ENCODE data around the gene ELFN1. TPM values are rescaled to one million over a fixed set of nuclear protein-coding genes. Genes with fewer than 3 reads are reported as not detected.

The ELFN1 gene
- total RNA-seq, 4 donors from 2014 or later = 0.42 to 3.7 (median 1.3) TPM

DNA sequence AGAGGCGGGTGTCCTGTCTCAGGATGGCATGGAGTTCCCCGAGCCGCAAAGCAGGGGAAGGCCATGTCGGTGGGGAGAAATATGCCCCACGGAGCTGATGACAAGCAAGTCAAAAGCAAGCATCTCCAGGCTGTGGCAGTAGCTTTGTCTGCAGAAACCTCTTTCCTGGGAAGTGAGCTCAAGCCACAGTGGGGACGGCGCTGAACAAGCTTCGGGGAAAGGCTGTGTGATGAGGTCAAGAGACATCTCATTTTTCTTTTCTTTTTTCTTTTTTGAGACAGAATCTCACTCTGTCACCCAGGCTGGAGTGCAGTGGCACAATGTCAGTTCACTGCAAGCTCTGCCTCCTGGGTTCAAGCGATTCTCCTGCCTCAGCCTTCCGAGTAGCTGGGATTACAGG is 62.6 kb downstream of the ELFN1 start:
- no peak overlapping the region for H3K27ac ChIP-seq
- TF ChIP-seq, protein P1, sequence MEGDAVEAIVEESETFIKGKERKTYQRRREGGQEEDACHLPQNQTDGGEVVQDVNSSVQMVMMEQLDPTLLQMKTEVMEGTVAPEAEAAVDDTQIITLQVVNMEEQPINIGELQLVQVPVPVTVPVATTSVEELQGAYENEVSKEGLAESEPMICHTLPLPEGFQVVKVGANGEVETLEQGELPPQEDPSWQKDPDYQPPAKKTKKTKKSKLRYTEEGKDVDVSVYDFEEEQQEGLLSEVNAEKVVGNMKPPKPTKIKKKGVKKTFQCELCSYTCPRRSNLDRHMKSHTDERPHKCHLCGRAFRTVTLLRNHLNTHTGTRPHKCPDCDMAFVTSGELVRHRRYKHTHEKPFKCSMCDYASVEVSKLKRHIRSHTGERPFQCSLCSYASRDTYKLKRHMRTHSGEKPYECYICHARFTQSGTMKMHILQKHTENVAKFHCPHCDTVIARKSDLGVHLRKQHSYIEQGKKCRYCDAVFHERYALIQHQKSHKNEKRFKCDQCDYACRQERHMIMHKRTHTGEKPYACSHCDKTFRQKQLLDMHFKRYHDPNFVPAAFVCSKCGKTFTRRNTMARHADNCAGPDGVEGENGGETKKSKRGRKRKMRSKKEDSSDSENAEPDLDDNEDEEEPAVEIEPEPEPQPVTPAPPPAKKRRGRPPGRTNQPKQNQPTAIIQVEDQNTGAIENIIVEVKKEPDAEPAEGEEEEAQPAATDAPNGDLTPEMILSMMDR (IDR thresholded peaks at IDR 0.05) = no peak
- no peak for TF ChIP-seq EP300 (IDR thresholded peaks at IDR 0.05)
- TF ChIP-seq POLR2A (IDR thresholded peaks at IDR 0.05) = no peak
- no peak for TF ChIP-seq POLR2AphosphoS5 (IDR thresholded peaks at IDR 0.05)
- peaks cover 0 to 34% (median 0%) of the 10 kb centered on the region in 3 donors for H3K9me3 ChIP-seq
- no peak overlapping the region for H3K4me3 ChIP-seq
- no peaks in the 10 kb centered on the region for H3K4me1 ChIP-seq
- H3K27me3 ChIP-seq = peaks cover 46% of the 10 kb centered on the region
- H3K36me3 ChIP-seq = no peaks in the 10 kb centered on the region
- 74 to 76% methylated on average over 7 to 8 of the region's 10 CpGs for WGBS, 2 donors (ENCODE audit: low coverage in 1 of 2)
- ATAC-seq = no peak

DNA sequence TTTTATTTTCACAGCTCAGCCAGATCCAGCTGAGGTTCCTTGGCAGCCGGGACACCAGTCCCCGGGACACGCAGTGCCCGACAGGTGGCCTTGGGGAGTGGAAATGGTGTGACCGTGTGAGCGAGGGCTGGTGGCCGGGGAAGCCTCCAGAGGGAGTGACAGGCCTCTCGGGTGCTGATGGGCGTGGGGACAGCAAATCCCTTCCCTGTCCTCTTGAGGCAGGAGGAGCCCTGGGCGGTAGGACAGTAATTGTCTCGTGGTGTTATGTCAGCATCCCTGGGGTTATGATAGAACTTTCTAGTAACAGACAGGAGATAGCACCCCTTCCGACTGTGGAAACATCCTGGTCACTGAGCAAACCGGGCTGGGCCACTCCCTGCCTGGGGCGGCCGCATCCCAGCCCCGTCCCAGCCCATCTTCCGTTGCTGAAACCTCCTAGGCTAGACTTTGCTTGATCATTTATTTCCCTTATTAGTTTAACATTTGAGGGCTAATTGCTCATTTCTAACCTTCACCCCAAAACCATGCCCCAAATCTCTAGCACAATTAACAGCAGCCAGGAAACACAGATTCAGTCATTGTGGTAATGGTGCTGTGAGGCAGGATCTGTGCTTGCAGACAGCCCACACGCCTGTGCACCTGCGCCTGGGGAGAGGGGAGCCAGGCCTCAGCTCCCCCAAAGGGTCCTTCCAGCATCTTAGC is 63.3 kb downstream of the ELFN1 start:
- Histone ChIP-seq H3K9me3 (peaks cover 0 to 32% (median 0%) of the 10 kb centered on the region in 3 donors), H3K27ac (no peak overlapping the region), H3K4me3 (no peak overlapping the region), H3K4me1 (no peaks in the 10 kb centered on the region), H3K36me3 (no peaks in the 10 kb centered on the region), H3K27me3 (peaks cover 49% of the 10 kb centered on the region)
- ATAC-seq = no peak
- no peak for TF ChIP-seq EP300 (IDR thresholded peaks at IDR 0.05)
- TF ChIP-seq POLR2A (IDR thresholded peaks at IDR 0.05) = no peak
- TF ChIP-seq, protein P1 (IDR thresholded peaks at IDR 0.05) = no peak
- no peak for TF ChIP-seq POLR2AphosphoS5 (IDR thresholded peaks at IDR 0.05)
- WGBS, 2 donors (ENCODE audit: low coverage in 1 of 2) = 70 to 92% methylated on average over 2 to 8 of the region's 19 CpGs

DNA sequence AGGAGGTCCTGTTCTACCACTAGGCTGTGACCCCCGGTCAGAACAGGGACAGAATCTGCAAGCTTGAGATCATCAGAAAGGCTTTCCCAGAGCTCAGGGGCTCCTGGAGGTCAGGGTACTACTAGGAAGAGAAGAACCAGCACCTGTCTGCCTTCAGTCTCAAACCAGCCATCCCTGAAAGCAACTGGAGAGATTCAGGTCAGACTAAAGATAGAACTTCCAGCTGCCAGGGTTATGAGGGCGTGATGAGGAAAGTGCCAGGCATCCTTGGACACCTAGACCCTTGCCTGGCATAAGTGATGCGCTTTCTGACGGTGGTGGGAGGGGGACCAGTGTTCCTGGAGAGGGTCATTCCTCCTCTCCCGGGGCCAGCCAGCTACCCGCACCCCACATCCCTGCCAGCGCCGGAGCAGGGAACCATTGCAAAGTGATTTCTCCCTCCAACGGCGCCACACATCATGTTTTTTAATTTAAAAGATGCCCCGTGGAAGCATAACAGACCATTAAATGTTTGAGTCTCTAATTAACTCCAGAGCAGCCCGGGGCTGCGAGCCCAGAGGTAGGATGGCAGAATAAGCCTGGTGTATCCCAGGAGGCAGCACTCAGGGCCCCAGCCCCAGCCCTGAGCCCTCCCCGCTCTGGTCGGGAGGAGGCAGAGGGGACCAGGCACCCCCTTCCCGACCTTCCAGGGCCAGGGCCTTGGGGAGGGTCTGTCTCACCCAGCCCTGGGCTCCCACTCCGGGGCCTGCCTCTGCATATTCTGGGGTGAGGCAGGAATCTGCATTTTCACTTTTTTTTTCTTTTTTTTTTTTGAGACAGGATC is 64.0 kb downstream of the ELFN1 start:
- Histone ChIP-seq H3K9me3 (peaks cover 0 to 24% (median 0%) of the 10 kb centered on the region in 3 donors), H3K36me3 (no peaks in the 10 kb centered on the region), H3K4me1 (no peaks in the 10 kb centered on the region), H3K27ac (no peak overlapping the region), H3K27me3 (peaks cover 49% of the 10 kb centered on the region), H3K4me3 (no peak overlapping the region)
- ATAC-seq = no peak
- TF ChIP-seq POLR2A (IDR thresholded peaks at IDR 0.05) (no peak), EP300 (IDR thresholded peaks at IDR 0.05) (no peak), POLR2AphosphoS5 (IDR thresholded peaks at IDR 0.05) (no peak)
- TF ChIP-seq, protein P1 (IDR thresholded peaks at IDR 0.05) = no peak
- 89 to 100% methylated on average over 2 to 7 of the region's 17 CpGs for WGBS, 2 donors (ENCODE audit: low coverage in 1 of 2)

DNA sequence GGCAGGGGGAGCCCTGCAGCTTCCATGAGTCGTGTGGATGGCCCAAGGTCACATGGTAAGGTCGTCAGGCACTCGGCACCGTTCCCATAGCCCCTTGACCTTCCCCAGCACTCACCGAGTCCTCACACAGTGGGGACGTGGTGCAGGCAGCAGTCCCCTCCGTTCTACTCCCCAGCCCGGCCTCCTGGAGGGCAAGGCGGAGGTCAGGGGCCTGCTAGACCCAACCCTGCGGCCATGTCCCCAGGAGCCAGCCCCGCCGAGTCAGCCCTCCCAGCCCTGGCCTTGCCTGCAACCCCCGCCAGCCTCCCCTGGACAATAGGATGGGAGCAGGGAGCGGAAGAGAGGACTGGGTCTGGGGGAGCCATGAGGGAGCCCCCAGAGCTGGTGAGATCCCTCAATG is 65.2 kb downstream of the ELFN1 start:
- TF ChIP-seq, protein P1 (IDR thresholded peaks at IDR 0.05) = no peak
- TF ChIP-seq EP300 (IDR thresholded peaks at IDR 0.05) (no peak), POLR2AphosphoS5 (IDR thresholded peaks at IDR 0.05) (no peak), POLR2A (IDR thresholded peaks at IDR 0.05) (no peak)
- WGBS, 2 donors (ENCODE audit: low coverage in 1 of 2) = no CpG with 5 or more reads among the region's 14 CpGs
- H3K4me3 ChIP-seq = no peak overlapping the region
- H3K36me3 ChIP-seq = no peaks in the 10 kb centered on the region
- no peak for ATAC-seq
- peaks cover 57% of the 10 kb centered on the region for H3K27me3 ChIP-seq
- no peak overlapping the region for H3K27ac ChIP-seq
- H3K9me3 ChIP-seq = peaks cover 0 to 13% (median 0%) of the 10 kb centered on the region in 3 donors
- no peaks in the 10 kb centered on the region for H3K4me1 ChIP-seq

Measured in gastroesophageal sphincter (tissue), 4 donors.